NK-92 treated with Interleukin-12 subunit alpha and Interleukin-12 subunit beta, amount 100 ng/mL, for 24 hours (cell line): Measurements from ENCODE around the gene ZNF273.
"Not testable (repeated sequence)": the region's sequence is repeated elsewhere in the genome, so short reads cannot be mapped to it uniquely, and the experiment has no call there.

ENCODE experiments used
- DNase-seq: peaks from one replicate; lab custom pipeline; 2025; lab: John Stamatoyannopoulos, UW

The ZNF273 gene

GRCh38 chr7:64890273-64890672 is 12.8 kb upstream of the ZNF273 start:
- not testable (repeated sequence) for DNase-seq

- DNase-seq, result no peak
Measured at GRCh38 chr7:64890761-64891362, 12.2 kb upstream of the ZNF273 start.

- DNase-seq, result not testable (repeated sequence)
Measured at GRCh38 chr7:64891363-64892081, 11.6 kb upstream of the ZNF273 start.

- no peak for DNase-seq
Measured at GRCh38 chr7:64892116-64892515, 11.0 kb upstream of the ZNF273 start.

GRCh38 chr7:64892666-64893309 is 10.3 kb upstream of the ZNF273 start:
- DNase-seq, result no peak

GRCh38 chr7:64893401-64893800 is 9.7 kb upstream of the ZNF273 start:
- DNase-seq, result no peak

GRCh38 chr7:64902461-64902805 is 640 bp upstream of the ZNF273 start:
- not testable (repeated sequence) for DNase-seq

- DNase-seq, result no peak
Measured at GRCh38 chr7:64904008-64904407, 935 bp downstream of the ZNF273 start.

GRCh38 chr7:64905133-64905532 is 2.1 kb downstream of the ZNF273 start:
- DNase-seq, result no peak

GRCh38 chr7:64905547-64905946 is 2.5 kb downstream of the ZNF273 start:
- DNase-seq, result no peak

GRCh38 chr7:64907641-64908326 is 4.7 kb downstream of the ZNF273 start:
- DNase-seq, result no peak

- no peak for DNase-seq
Measured at GRCh38 chr7:64908358-64908757, 5.3 kb downstream of the ZNF273 start.

GRCh38 chr7:64914557-64914956 is 11.5 kb downstream of the ZNF273 start:
- DNase-seq, result no peak

- not testable (repeated sequence) for DNase-seq
Measured at GRCh38 chr7:64915301-64915700, 12.2 kb downstream of the ZNF273 start.

GRCh38 chr7:64928252-64929187 is 25.4 kb downstream of the ZNF273 start:
- DNase-seq, result not testable (repeated sequence)

- no peak for DNase-seq
Measured at GRCh38 chr7:64934478-64934877, 31.4 kb downstream of the ZNF273 start.

- no peak for DNase-seq
Measured at GRCh38 chr7:64938540-64938939, 35.5 kb downstream of the ZNF273 start.

- not testable (repeated sequence) for DNase-seq
Measured at GRCh38 chr7:64940021-64940420, 36.9 kb downstream of the ZNF273 start.

- not testable (repeated sequence) for DNase-seq
Measured at GRCh38 chr7:64944667-64945502, 41.8 kb downstream of the ZNF273 start.

GRCh38 chr7:64945503-64946175 is 42.6 kb downstream of the ZNF273 start:
- no peak for DNase-seq
